GM19397 (cell line): Measurements from ENCODE around the gene SLC15A4.
A peak's percentile ranks its signal among the peaks of the same experiment; 100 is the strongest.
"Not testable (repeated sequence)": the region's sequence is repeated elsewhere in the genome, so short reads cannot be mapped to it uniquely, and the experiment has no call there.

Experiments
- ATAC-seq: cut with Tn5 transposase; IDR thresholded peaks from one replicate; pipeline ENCODE4 v1.9.1; 2021; ENCODE audit warnings: mild to moderate bottlenecking, moderate library complexity; ENCODE audit not compliant: unreplicated experiment

SLC15A4 gene

DNA sequence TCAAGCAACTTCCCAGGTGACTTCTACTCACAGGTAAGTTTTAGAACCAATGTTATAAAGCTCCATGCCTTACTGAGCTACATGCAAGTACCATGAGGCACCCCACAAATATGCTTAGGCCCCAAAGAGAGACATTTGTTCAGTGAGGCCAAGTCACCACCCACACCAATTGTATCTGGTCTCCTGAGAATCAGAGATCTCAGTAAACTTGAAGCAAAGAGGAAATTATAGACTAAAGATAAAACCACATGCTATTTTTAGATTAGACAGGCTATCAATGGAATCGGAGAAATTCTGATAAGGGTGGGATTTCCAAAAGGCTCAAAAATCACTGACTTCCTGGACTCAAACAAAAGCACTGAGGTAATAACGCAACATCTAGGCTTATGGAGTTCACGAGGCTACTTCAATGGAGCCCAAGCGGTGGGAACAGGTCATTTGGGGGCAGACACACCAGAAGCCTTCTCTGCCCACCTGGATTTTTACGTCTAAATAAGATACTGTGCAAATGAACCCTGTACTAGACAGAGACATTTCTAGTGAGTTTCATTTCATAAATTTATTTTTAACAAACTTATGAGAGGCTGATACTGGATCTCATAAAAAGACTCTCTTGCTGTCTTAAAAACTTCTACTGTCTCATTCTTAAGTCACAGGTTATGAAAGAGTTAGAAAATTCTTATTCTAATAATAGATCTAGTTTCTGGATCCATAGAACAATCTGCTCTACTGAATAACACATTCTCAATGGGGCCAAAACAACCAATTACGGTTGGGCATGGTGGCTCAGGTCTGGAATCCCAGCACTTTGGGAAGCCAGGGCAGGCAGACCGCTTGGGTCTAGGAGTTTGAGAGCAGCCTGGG, 7.7 kb downstream of the SLC15A4 start:
- no peak for ATAC-seq

GRCh38 chr12:128814411-128815261, 9.1 kb downstream of the SLC15A4 start:
- ATAC-seq: no peak

GRCh38 chr12:128813883-128814282, 9.9 kb downstream of the SLC15A4 start:
- ATAC-seq: peak; percentile 34

DNA sequence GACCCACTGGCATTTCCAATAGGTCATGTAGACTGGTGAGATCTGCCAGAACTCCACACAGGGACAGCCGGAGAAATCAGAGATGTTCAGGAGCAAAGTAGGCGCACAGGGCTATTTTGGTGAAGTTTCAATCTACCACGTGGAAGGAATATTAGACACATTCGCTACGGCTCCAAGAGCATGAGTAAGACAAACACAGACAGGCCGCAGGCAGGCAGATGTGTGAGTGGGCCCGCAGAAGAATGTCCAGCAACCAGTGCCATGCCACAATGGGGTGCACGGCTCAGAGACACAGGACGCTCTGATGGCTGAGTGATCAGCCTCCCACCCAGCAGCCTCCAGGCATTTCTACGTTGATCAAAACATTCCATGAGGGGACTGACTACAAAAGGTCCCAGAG, 10.4 kb downstream of the SLC15A4 start:
- ATAC-seq: no peak

- no peak for ATAC-seq
Measured at GRCh38 chr12:128811806-128812205, 12.0 kb downstream of the SLC15A4 start.

GRCh38 chr12:128810182-128811127, 13.3 kb downstream of the SLC15A4 start:
- ATAC-seq: peak; percentile 89

DNA sequence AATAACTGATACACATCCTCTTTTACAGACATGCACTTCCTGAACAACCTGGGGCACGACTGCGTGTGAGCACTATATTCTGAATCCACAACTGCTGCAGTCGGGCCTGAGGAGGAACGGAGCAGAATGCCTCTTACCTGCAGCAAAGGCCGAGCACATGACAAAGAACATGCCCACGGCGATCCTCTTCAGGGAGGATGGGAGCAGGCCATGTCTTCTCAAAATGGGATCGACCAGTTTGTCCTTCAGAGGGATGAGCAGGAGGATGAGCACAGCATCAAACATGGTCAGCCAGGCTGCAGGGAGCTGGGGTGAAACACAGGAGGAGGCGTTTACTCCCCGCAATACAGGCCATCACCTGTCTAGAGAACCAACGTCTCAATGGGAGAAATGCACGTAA, 15.1 kb downstream of the SLC15A4 start:
- no peak for ATAC-seq

DNA sequence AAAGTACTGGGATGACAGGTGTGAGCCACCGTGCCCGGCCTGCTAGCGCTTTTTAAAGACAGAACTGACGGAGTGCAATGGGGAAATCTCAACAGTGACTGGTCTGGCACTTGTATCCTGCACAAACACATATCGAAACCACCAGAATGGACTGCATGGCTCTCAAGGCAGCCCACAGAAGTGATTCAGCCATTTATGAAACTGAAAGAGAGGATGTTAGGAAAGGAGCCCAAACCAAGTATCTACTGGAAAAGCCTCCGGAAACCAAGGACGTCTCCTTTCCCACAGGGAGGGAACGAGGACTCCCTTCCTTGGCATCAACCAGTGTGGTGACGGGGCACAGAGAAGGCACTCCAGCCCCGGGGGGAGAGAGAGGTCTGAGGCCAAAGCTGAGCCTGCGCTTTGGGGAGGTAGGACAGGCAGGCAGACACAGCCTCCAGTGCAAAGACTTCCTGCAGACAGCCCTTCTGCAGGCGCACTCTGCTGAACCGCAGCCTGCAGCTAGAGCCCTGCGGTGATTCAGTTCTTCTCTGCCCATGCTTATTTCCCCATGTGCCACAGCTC, 16.5 kb downstream of the SLC15A4 start:
- ATAC-seq: no peak

GRCh38 chr12:128806573-128806972, 17.2 kb downstream of the SLC15A4 start:
- ATAC-seq: no peak

DNA sequence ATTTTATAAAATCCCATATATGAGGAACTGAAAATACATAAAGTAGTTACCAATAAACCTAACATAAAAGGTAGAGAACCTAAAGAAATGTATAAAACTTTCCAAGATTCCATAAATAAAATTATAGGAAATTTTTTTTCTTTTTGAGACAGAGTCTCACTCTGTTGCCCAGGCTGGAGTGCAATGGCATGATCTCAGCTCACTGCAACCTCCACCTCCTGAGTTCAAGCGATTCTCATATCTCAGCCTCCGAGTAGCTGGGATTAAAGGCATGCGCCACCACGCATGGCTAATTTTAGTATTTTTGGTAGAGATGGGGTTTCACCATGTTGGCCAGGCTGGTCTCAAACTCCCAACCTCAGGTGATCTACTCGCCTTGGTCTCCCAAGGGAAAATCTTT, 18.4 kb downstream of the SLC15A4 start:
- not testable (repeated sequence) for ATAC-seq

- ATAC-seq: no peak
Measured at GRCh38 chr12:128804762-128805161, 19.0 kb downstream of the SLC15A4 start.

DNA sequence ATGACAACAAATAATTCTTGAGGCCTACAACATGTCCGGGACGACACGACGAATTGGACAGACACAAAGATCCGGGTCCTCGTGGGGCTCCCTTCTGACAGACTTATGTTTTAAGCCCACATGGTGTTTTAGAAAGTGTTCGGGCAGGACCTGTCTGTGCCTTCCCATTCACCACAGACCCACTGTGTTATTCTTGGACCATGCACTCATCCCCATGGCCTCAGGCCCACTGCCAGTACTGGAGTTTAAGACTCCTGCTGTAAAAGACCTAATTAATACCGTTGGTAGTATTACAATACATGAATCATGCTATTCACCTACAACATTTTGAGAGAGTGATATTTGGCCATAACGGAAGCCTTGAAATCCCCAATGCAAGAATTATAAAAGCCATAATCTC, 20.0 kb downstream of the SLC15A4 start:
- no peak for ATAC-seq

DNA sequence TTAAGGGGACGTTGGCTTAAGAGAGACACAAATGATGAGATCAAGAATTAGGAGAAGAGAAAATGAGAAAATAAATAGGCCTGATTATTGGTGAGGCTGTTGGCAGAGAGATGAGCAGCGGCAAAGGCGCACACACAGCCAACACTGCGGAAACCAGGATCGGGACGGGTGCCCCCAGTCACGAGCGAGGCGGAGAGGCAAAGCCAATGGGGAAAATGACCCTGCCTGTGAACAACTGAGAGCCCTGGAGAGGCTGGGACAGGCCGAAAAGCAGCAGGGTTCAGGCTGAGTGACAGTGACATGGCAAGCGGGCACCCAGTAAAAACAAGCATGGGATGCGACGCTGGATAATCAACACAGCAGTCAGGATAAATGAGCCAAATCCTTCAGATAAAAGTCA, 21.0 kb downstream of the SLC15A4 start:
- no peak for ATAC-seq

DNA sequence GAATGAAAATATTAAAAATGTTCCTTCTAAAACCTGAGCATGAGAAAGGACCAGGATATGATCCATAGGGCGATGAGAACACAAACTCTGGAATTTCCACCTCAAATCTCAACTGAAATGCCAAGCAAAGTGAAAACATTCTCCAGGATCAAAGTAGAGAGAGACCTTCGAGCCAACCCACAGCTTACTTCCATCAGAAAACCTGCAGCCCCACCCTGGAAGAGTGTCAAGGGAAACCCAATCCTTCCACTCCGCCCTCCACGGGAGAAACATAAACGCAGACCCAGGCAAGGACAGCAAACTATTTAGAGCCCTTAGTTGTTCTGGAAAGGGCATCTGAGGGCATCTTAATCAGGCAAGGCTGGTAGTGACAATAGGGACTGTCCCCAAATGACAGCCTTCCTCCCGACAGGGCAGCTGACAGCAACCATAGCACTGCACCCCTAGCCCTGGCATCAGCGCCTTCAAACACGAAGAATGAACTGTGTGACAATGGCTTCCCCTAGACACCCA, 21.8 kb downstream of the SLC15A4 start:
- no peak for ATAC-seq

- ATAC-seq: no peak
Measured at GRCh38 chr12:128800606-128801005, 23.2 kb downstream of the SLC15A4 start.

DNA sequence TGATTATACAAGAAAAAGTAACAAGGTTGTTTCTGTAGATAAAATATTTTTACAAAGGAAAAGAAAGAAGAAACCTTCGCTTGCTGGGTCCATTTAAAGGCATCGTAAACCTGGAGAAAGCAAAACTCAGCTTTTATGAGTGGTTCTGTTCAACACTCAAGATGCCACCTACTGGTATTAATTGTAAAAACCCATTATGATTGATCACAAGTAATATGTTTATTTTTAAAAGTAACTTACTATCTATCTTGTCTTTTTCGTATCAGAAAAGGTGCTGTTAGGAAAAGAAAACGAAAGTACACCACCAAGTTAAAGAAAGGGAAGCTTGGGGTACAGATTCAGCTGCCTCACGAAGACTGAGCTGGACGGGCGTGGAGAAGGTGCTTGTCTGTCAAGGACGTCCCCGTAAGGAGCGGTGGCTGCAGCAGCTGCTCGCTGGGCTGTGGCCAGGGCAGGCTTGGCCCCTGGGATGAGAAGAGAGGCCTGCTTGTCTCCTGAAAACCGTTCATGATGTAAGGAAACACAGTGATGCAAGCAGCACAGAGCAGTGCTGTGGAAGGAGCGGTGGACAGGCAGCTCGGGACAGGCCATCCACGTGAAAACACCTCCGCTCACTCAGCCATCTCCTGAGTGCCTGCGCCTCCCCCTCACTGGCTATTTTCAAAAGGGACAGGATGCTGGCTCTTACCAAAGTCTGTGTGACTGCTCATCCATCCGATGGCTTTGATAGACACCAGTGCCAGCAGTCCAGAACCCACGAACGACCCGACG, 25.0 kb downstream of the SLC15A4 start:
- peak; percentile 22 for ATAC-seq

DNA sequence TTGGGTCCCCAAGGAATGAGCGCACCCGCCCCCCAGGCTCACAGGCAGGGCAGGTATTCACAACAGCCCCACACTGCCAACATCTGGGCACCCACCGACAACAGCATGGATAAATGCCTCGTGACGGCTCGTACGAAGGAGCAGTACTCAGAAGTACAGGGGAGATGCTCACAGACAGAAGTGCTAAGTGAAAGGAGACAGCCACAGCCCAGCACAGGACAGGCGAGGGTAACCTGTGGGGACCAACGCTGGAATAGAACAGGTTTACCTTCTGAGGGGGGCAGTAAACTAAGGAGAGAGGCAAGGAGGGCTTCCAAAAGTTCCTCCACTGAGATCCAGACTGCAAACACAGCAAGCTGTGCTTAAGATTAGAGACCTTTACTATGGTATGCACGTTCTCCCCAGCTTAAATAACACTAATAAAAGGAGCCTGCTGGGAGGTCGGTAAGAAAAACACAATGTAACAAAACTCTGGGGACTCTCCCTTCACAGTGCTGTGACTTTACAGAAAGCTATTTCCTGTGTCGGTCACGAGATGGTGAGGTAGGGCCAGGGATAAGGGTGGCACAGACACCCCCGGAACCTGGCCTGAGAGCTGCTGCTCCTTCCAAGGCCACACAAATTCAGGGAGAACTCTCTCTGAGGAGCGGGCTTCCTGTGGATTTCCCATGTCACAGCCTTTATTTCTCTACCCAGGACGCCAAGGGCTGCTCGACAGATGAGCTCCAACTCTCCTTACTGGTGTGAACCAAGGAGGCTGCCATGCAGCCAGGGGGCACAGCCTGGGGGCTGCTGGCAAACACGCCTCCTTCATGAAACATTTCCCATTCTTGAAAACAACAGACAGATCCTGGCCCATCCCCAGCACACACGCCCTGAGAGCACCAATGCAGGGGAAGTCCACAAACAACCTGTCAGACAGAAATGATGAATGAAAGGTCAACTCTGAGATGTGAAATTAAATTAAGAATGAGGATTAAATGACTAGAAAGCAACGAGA, 26.3 kb downstream of the SLC15A4 start:
- ATAC-seq: peak; percentile 47

DNA sequence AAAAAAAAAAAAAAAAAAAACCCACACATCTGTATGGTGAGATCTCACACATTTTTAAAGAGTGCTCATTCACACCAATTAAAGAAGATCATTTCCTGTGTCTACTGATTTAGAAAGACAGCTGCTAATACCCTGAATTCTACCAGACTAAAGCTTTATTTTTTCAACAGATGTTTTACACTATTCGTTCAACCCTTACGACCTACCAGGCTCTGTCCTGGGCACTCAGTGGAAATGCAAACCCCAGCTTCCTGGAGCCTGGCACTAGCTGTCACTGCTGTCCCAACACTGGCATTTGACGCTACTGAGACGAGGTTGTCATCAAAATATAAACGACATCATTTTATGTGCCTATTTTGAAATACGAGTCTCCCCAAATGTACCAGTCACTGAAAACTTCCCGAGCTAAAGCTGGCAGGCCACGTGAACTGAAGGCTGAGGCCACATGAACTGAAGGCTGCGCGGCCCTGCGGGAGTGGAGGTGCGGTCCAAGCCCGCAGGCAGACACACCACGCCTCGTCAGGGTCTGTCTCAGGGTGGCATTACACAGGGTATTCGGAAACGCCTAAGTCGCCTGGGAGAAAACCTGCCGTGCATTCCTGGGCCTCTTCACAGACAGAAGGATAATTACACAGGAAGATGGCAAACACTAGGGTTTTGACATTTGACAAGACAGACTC, 27.2 kb downstream of the SLC15A4 start:
- no peak for ATAC-seq
